B cell (primary cell): Measurements from ENCODE around the gene CBLIF. TPM values are rescaled to one million over a fixed set of nuclear protein-coding genes. Genes with fewer than 3 reads are reported as not detected.

Source experiments
- ATAC-seq: fragments of 200-7000 bp; cut with Tn5 transposase; one replicate; pipeline ENCODE4 v1.10.0; 2021; ENCODE audit warnings: low read depth, mild to moderate bottlenecking, moderate number of reproducible peaks, moderate library complexity
- CTCF ChIA-PET: fragments of 350-600 bp; sonication (Branson Sonifier 250); formaldehyde crosslinking; loops from one replicate; lab custom pipeline; 2021; ENCODE audit warnings: antibody characterized with exemption, inconsistent platforms; lab: Charles Lee
- POLR2A ChIA-PET: fragments of 350-600 bp; sonication (Branson Sonifier 250); formaldehyde crosslinking; loops from one replicate; lab custom pipeline; 2021; ENCODE audit warnings: antibody characterized with exemption; lab: Charles Lee
- DNase-seq: peaks from one replicate; pipeline ENCODE4 v3.0.0; 2013
- H2AFZ ChIP-seq: 2 replicates; pipeline ENCODE4 v1.6.1; 2012; ENCODE audit warnings: mild to moderate bottlenecking, low read depth, low read length; ENCODE audit not compliant: insufficient read depth, poor library complexity, severe bottlenecking
- H3K27ac ChIP-seq, 2 donors: 1 replicate in 1 of 2; 2 replicates in 1 of 2; pipeline ENCODE4 v1.5.1; 2012 to 2013; ENCODE audit warnings: low read length in 2 of 2, mild to moderate bottlenecking in 2 of 2, moderate library complexity in 1 of 2
- H3K27me3 ChIP-seq, 4 experiments: fragments of 200-600 bp in 1 of 4; sonication (generic) in 1 of 4; replicated peaks in 1 of 4; 1 replicate in 2 of 4; 2 replicates in 2 of 4; pipeline versions ENCODE4 v1.6.1 to v1.7.0; 2013 to 2016; ENCODE audit warnings: low read length in 3 of 4, mild to moderate bottlenecking in 2 of 4, mixed read lengths in 1 of 4, moderate library complexity in 1 of 4; ENCODE audit not compliant: insufficient read depth in 4 of 4, control insufficient read depth in 3 of 4; ENCODE audit errors: control extremely low read depth in 1 of 4
- H3K36me3 ChIP-seq, 2 experiments: replicated peaks in 1 of 2; 1 replicate in 1 of 2; 2 replicates in 1 of 2; pipeline versions ENCODE4 v1.6.1 to v1.7.1; 2013; ENCODE audit warnings: low read length in 1 of 2; ENCODE audit not compliant: insufficient read depth in 2 of 2, control insufficient read depth in 1 of 2; ENCODE audit errors: control extremely low read depth in 1 of 2, extremely low read depth in 1 of 2
- H3K4me1 ChIP-seq, 2 donors: fragments of 200-600 bp in 1 of 2; sonication (generic) in 1 of 2; 1 replicate in 1 of 2; 2 replicates in 1 of 2; pipeline versions ENCODE4 v1.5.1 to v1.6.1; 2013 to 2017; ENCODE audit warnings: low read length in 2 of 2; ENCODE audit not compliant: control insufficient read depth in 2 of 2, insufficient read depth in 2 of 2
- H3K4me2 ChIP-seq: replicated peaks from 2 replicates; pipeline ENCODE3; 2012; ENCODE audit warnings: mild to moderate bottlenecking, low read depth, low read length; ENCODE audit not compliant: poor library complexity, severe bottlenecking
- H3K4me3 ChIP-seq, 5 experiments: fragments of 200-600 bp in 1 of 5; sonication (generic) in 1 of 5; 1 replicate in 3 of 5; 2 replicates in 2 of 5; pipeline versions ENCODE4 v1.5.1 to v1.7.0; 2011 to 2016; ENCODE audit warnings: low read length in 4 of 5, mild to moderate bottlenecking in 4 of 5, low read depth in 2 of 5, control low read depth in 1 of 5, moderate library complexity in 1 of 5; ENCODE audit not compliant: insufficient read depth in 1 of 5; ENCODE audit errors: control extremely low read depth in 1 of 5, extremely low read depth in 1 of 5
- H3K79me2 ChIP-seq: fragments of 200-600 bp; sonication (generic); one replicate; pipeline ENCODE4 v1.6.0; 2016; ENCODE audit warnings: low read length; ENCODE audit not compliant: control insufficient read depth, insufficient read depth
- H3K9ac ChIP-seq: fragments of 200-600 bp; sonication (generic); 2 replicates; pipeline ENCODE4 v1.6.1; 2017; ENCODE audit warnings: mild to moderate bottlenecking, low read length, moderate library complexity
- H3K9me3 ChIP-seq, 3 donors: one replicate each; pipeline versions ENCODE4 v1.6.1 to v1.7.1; 2013; ENCODE audit warnings: low read length in 2 of 3; ENCODE audit not compliant: control insufficient read depth in 2 of 3, insufficient read depth in 1 of 3; ENCODE audit errors: control extremely low read depth in 1 of 3
- H4K20me1 ChIP-seq: 2 replicates; pipeline ENCODE4 v1.6.0; 2012; ENCODE audit warnings: mild to moderate bottlenecking, low read length; ENCODE audit not compliant: insufficient read depth, control insufficient read depth, poor library complexity, severe bottlenecking
- H3K27ac Mint-ChIP-seq: one replicate; pipeline ENCODE4 v1.8.0; 2021; ENCODE audit warnings: mixed read lengths
- H3K27me3 Mint-ChIP-seq: one replicate; pipeline ENCODE4 v1.8.0; 2021; ENCODE audit warnings: mixed read lengths
- H3K4me1 Mint-ChIP-seq: one replicate; pipeline ENCODE4 v1.8.0; 2021; ENCODE audit warnings: mixed read lengths
- H3K4me3 Mint-ChIP-seq: one replicate; pipeline ENCODE4 v1.8.0; 2021; ENCODE audit warnings: mixed read lengths
- H3K9me3 Mint-ChIP-seq: one replicate; pipeline ENCODE4 v1.8.0; 2022; ENCODE audit warnings: mixed read lengths; ENCODE audit not compliant: insufficient read depth
- CTCF ChIP-seq: fragments of 200-600 bp; IDR thresholded peaks from one replicate; pipeline ENCODE4 v1.8.0; 2022; ENCODE audit warnings: antibody characterized with exemption, mild to moderate bottlenecking
- EZH2 ChIP-seq: IDR thresholded peaks from 2 replicates; pipeline ENCODE4 v1.6.1; 2012; ENCODE audit warnings: borderline replicate concordance, low read depth, mild to moderate bottlenecking, moderate library complexity, low read length; ENCODE audit not compliant: insufficient read depth, poor library complexity, severe bottlenecking
- WGBS: methylation state at CpG from one replicate; pipeline ENCODE4 v1.1.5; 2013; ENCODE audit warnings: missing lambda C conversion rate; ENCODE audit not compliant: insufficient coverage; 5-methylcytosine and 5-hydroxymethylcytosine counted together
- intact Hi-C: fragments of 100-400 bp; cut with micrococcal nuclease; formaldehyde crosslinking; loops from one replicate; pipeline ENCODE4 v1.10.0; 2022
- polyA plus RNA-seq: library from polyadenylated mRNA; depleted of rRNA; stranded (reverse); fragments of >200 nt; gene quantifications from 2 replicates; pipeline ENCODE4 v1.2.3, GENCODE V29; 2012
- total RNA-seq, 2 donors: library from RNA; stranded (reverse); fragments of 120-200 nt in 1 of 2; gene quantifications; 1 replicate in 1 of 2; 2 replicates in 1 of 2; pipeline versions ENCODE4 v1.2.3 to v1.2.4, GENCODE V29; 2013 to 2022

CBLIF gene
- total and polyA plus RNA-seq, 2 donors (not counting 1 experiment from before 2014, with no cell fraction given): not detected

DNA sequence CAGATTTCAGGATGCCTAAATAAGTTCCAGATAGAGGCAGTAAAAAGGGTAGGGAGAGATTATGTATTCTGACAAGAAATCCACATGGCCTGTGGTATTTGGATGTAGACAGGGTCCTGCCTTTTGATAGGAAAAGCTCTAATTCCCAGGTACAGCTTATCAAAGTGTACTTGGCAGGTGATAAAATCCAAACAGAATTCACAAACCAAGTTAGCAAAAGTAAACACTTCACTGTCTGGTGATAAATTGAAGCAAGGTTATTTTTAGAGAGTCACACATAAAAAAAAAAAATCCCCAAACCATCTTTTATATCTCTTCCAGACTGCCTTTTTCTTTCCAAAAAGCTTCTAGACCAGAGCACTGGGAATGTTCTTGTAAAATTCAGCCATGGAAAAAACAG, 5.7 kb downstream of the CBLIF start:
- no peaks in the 10 kb centered on the region for H3K9me3 Mint-ChIP-seq
- TF ChIP-seq EZH2: no peak
- Histone ChIP-seq H3K4me2 (no peak overlapping the region), H3K4me3 (no peak overlapping the region), H3K27ac (no peak overlapping the region), H3K79me2 (no peaks in the 10 kb centered on the region), H3K36me3 (no peaks in the 10 kb centered on the region), H3K9me3 (no peaks in the 10 kb centered on the region), H2AFZ (no peak overlapping the region), H4K20me1 (no peaks in the 10 kb centered on the region), H3K4me1 (no peaks in the 10 kb centered on the region), H3K27me3 (no peaks in the 10 kb centered on the region), H3K9ac (no peak overlapping the region)
- intact Hi-C loops: no loop called here
- no peak for DNase-seq
- peaks cover 15% of the 10 kb centered on the region for H3K27me3 Mint-ChIP-seq
- ChIA-PET CTCF (no interaction called here), POLR2A (no interaction called here)
- no peaks in the 10 kb centered on the region for H3K4me1 Mint-ChIP-seq
- H3K4me3 Mint-ChIP-seq: no peak overlapping the region
- ATAC-seq: no peak
- no peak overlapping the region for H3K27ac Mint-ChIP-seq

DNA sequence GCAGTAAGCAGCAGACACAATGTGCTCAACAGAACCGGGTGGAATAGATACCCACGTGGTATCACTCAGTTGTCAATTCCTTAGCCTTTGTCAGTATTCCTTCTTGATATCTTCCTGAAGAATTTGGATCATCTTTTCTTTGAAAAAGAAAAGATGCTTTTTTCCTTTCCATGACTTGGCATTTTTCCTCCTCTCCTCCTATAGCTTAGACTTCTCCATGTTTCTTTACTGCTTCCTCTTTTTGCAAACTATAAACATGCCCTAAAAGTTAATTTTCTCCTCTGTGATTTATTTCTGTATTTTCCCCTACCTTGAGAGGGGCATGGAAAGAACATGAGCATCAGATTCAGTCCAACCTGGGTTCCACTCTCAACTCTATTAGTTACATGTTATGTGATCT, 11.7 kb downstream of the CBLIF start:
- CTCF ChIA-PET: interaction anchor here (0.8 kb wide), 1 partner anchor 39 kb away, joined by 3 read pairs; no protein-coding TSS in a partner anchor
- Histone ChIP-seq H3K4me2 (no peak overlapping the region), H3K9ac (no peak overlapping the region), H3K79me2 (no peaks in the 10 kb centered on the region), H3K27me3 (no peaks in the 10 kb centered on the region), H3K27ac (no peak overlapping the region), H3K4me1 (peaks cover 3 to 4% of the 10 kb centered on the region in 2 donors), H4K20me1 (no peaks in the 10 kb centered on the region), H3K9me3 (no peaks in the 10 kb centered on the region), H3K36me3 (no peaks in the 10 kb centered on the region), H3K4me3 (no peak overlapping the region), H2AFZ (no peak overlapping the region)
- H3K27me3 Mint-ChIP-seq: peaks cover 14% of the 10 kb centered on the region
- POLR2A ChIA-PET: no interaction called here
- WGBS: no CpG with 5 or more reads among the region's 2 CpGs
- no peak for ATAC-seq
- H3K4me1 Mint-ChIP-seq: peaks cover 5% of the 10 kb centered on the region
- intact Hi-C loops: no loop called here
- no peak overlapping the region for H3K4me3 Mint-ChIP-seq
- TF ChIP-seq CTCF (no peak), EZH2 (no peak)
- no peak overlapping the region for H3K27ac Mint-ChIP-seq
- no peaks in the 10 kb centered on the region for H3K9me3 Mint-ChIP-seq
- DNase-seq: no peak
